ENCODE results near the gene NUDT16L1.

Gene NUDT16L1

DNA sequence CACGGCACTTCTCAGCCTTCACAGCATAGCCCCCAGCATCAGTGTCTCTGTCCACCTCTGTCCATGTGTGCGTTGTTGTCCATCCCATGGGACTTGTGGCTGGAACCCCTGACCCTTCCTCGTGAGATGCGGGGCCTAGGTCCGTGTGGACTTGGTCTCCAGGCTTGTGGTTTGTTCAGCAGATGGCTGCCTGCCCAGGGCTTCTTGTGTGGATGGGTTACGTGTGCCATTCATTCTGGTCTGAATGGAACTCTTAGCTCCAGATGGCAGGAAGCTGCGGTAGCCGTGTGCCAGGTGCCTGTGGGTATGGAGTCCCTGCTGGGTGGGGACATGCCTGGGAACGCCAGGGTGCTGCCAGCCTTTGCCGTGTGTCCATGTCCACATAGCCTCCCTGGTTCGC lies 31.7 kb upstream of the NUDT16L1 start:
- DNase-seq (ENCODE audit: low read depth), result no peak
- TF ChIP-seq, protein P1, sequence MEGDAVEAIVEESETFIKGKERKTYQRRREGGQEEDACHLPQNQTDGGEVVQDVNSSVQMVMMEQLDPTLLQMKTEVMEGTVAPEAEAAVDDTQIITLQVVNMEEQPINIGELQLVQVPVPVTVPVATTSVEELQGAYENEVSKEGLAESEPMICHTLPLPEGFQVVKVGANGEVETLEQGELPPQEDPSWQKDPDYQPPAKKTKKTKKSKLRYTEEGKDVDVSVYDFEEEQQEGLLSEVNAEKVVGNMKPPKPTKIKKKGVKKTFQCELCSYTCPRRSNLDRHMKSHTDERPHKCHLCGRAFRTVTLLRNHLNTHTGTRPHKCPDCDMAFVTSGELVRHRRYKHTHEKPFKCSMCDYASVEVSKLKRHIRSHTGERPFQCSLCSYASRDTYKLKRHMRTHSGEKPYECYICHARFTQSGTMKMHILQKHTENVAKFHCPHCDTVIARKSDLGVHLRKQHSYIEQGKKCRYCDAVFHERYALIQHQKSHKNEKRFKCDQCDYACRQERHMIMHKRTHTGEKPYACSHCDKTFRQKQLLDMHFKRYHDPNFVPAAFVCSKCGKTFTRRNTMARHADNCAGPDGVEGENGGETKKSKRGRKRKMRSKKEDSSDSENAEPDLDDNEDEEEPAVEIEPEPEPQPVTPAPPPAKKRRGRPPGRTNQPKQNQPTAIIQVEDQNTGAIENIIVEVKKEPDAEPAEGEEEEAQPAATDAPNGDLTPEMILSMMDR (IDR thresholded peaks at IDR 0.05; ENCODE audit: low read depth, low read length), result no peak
- no peak for TF ChIP-seq POLR2A (IDR thresholded peaks at IDR 0.05; ENCODE audit: extremely low read depth, insufficient read length)
- TF ChIP-seq, protein P2, sequence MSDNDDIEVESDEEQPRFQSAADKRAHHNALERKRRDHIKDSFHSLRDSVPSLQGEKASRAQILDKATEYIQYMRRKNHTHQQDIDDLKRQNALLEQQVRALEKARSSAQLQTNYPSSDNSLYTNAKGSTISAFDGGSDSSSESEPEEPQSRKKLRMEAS (IDR thresholded peaks at IDR 0.05; ENCODE audit: low read depth, low read length), result no peak
- TF ChIP-seq MYC (IDR thresholded peaks at IDR 0.05; ENCODE audit: low read depth, low read length), result no peak
- no peak overlapping the region for H3K4me3 ChIP-seq (ENCODE audit: low read depth, low read length)

DNA sequence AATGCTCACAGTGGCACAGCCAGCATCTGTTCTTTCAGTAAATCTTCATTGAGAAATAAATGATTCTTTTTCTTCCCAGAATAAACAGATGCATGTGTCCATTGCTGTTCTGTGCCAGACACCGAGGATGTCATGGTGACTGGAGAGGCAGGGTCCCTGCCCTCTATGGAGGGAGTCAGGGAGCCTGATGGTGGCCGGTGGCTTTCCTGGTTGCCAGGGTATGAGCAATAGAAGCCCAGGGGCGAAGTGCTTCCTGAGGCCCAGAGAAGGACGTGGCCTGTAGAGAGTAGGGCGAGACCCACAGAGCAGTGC lies 29.9 kb upstream of the NUDT16L1 start:
- H3K4me3 ChIP-seq (ENCODE audit: low read depth, low read length), result no peak overlapping the region
- no peak for DNase-seq (ENCODE audit: low read depth)
- TF ChIP-seq, protein P2 (IDR thresholded peaks at IDR 0.05; ENCODE audit: low read depth, low read length), result no peak
- TF ChIP-seq POLR2A (IDR thresholded peaks at IDR 0.05; ENCODE audit: extremely low read depth, insufficient read length) (no peak), MYC (IDR thresholded peaks at IDR 0.05; ENCODE audit: low read depth, low read length) (no peak)
- TF ChIP-seq, protein P1 (IDR thresholded peaks at IDR 0.05; ENCODE audit: low read depth, low read length), result no peak

DNA sequence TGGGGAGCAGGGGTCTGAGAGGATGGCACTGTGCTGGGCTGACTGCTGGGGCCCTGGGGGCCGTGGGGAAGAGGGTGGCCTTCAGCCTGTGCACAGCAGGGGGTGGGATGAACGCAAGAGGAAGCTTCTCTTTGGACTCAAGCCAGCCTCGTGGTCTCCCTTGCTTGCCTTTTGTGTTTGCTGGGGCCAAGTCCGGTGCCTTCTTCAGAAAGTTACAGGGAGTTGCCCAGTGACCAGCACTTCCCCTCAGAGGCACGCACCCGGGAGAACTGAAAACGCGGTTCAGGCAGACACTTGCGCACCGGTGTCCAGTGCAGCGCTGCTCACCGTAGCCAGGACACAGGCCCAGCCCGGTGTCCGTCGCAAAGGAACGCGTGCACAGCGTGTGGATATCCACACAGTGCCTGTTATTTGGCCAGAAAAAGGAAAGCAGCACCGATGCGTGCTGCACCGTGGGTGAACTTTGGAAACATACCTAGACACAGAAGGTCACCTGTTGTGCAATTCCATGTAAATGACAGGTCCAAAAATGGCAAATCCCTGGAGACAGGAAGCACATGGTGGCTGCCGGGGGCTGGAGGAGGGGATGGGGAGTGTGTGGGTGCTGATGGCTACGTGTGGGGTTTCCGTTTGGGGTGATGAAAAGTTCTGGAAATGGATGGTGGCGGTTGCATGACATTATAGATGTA lies 29.4 kb upstream of the NUDT16L1 start:
- peak; percentile 97 for DNase-seq (ENCODE audit: low read depth)
- peak; percentile 63 for TF ChIP-seq MYC (IDR thresholded peaks at IDR 0.05; ENCODE audit: low read depth, low read length)
- TF ChIP-seq, protein P2 (IDR thresholded peaks at IDR 0.05; ENCODE audit: low read depth, low read length), result peak; percentile 83
- TF ChIP-seq, protein P1 (IDR thresholded peaks at IDR 0.05; ENCODE audit: low read depth, low read length), result no peak
- H3K4me3 ChIP-seq (ENCODE audit: low read depth, low read length), result peak overlapping the region; percentile 25

DNA sequence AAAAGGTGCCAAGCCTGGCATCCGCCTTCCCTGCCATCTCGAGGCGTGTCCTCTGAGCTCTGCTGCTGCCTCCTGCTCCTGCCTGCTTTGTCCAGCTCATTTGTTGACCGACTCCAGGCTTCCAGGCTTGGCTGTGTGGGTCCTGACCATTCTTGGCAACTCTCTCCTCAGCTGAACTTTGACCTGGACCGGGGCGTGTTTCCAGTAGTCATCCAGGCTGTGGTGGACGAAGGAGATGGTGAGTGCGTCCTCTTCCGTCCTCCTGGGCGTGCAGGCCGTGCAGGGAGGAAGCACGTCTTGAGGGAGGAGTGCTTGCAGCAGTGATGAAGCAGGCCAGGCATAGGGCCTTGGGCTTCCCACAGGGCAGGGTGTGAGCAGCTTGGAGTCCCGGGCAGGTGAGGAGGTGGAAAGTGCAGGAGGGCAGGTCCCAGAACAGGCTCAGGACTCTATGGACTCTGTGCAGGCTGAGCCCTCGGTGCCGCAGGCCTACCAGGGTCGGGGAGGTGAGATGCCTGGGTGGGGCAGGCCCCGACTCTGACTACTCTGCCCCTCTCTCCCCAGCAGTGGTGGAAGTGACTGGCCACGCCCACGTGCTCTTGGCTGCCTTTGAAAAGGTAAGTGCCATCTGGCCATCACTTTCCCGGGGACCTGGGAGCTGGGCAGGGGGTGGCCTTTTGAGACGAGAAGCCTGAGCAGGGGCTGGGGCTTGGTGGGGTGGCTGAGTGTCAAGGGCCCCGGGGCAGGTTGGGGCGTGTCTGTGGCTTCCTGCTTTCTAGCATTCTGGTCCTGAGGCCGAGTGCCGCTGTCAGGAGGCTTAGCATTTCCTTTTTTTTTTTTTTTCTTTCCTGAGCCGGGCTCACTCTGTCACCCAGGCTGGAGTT lies 28.6 kb upstream of the NUDT16L1 start:
- no peak for TF ChIP-seq POLR2A (IDR thresholded peaks at IDR 0.05; ENCODE audit: extremely low read depth, insufficient read length)
- TF ChIP-seq, protein P1 (IDR thresholded peaks at IDR 0.05; ENCODE audit: low read depth, low read length), result no peak
- peak; percentile 67 for TF ChIP-seq MYC (IDR thresholded peaks at IDR 0.05; ENCODE audit: low read depth, low read length)
- TF ChIP-seq, protein P2 (IDR thresholded peaks at IDR 0.05; ENCODE audit: low read depth, low read length), result peak; percentile 21; the same call in 1 of the 2 replicates
- no peak overlapping the region for H3K4me3 ChIP-seq (ENCODE audit: low read depth, low read length)
- peak; percentile 84 for DNase-seq (ENCODE audit: low read depth)

DNA sequence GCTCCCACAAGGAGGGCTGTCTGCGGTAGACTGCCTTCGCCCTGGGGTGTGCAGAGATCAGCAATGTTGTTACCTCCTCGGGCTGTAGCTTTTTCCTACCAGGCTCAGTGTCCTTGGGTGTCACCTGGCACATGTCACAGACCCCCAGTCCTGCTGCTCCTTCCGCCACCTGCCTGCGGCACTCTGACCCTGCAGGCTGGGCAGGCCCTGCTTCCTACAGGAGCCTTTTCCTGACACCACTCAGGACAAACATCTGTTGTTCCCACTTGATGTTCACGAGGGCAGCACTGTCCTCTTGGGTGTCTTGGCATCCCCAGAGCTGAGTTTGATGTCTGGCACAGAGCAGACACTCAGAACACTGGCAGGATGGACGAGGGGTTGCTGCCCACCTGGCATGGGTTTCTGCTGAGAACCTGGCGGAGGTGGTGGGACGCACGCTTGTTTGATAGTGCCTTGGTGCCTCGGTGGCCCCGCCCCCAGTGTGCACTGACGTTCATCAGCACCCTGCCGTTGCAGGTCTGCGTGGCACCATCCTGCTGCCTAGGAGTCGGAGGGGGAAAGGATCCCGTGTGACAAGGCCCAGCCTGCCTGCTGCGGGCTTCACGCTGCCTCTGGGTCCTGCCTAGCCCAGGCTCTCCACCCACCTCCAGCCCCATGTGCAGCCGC lies 26.7 kb upstream of the NUDT16L1 start:
- H3K4me3 ChIP-seq (ENCODE audit: low read depth, low read length), result no peak overlapping the region
- DNase-seq (ENCODE audit: low read depth), result no peak
- TF ChIP-seq MYC (IDR thresholded peaks at IDR 0.05; ENCODE audit: low read depth, low read length) (no peak), POLR2A (IDR thresholded peaks at IDR 0.05; ENCODE audit: extremely low read depth, insufficient read length) (no peak)
- TF ChIP-seq, protein P1 (IDR thresholded peaks at IDR 0.05; ENCODE audit: low read depth, low read length), result no peak
- TF ChIP-seq, protein P2 (IDR thresholded peaks at IDR 0.05; ENCODE audit: low read depth, low read length), result no peak
